Heart right ventricle (tissue), 16 donors: ENCODE data around the gene RASGRP2. TPM values are rescaled to one million over a fixed set of nuclear protein-coding genes. Genes with fewer than 3 reads are reported as not detected.

Source experiments
- ATAC-seq, 8 donors: fragments of 200-7000 bp; cut with Tn5 transposase; one replicate each; pipeline ENCODE4 v1.9.1; 2020; ENCODE audit warnings: mild to moderate bottlenecking in 8 of 8, moderate library complexity in 8 of 8, moderate number of reproducible peaks in 1 of 8
- DNase-seq, 2 donors: peaks; one replicate each; pipeline ENCODE4 v3.0.0-alpha.2; 2020
- H3K27ac ChIP-seq, 10 donors: fragments of 200-600 bp; sonication (generic) in 2 of 10; one replicate each; pipeline versions ENCODE4 v1.5.0 to v1.8.0; 2020 to 2022; ENCODE audit warnings: mild to moderate bottlenecking in 3 of 10
- H3K27me3 ChIP-seq, 7 donors: fragments of 200-600 bp; one replicate each; pipeline ENCODE4 v1.8.0; 2021 to 2022; ENCODE audit warnings: mild to moderate bottlenecking in 2 of 7
- H3K36me3 ChIP-seq, 9 donors: fragments of 200-600 bp; sonication (generic) in 1 of 9; one replicate each; pipeline versions ENCODE4 v1.5.0 to v1.8.0; 2020 to 2022; ENCODE audit warnings: mild to moderate bottlenecking in 2 of 9
- H3K4me1 ChIP-seq, 9 donors: fragments of 200-600 bp; sonication (generic) in 1 of 9; one replicate each; pipeline versions ENCODE4 v1.5.0 to v1.8.0; 2020 to 2022; ENCODE audit warnings: mild to moderate bottlenecking in 4 of 9
- H3K4me3 ChIP-seq, 10 donors: fragments of 200-600 bp; sonication (generic) in 2 of 10; one replicate each; pipeline versions ENCODE4 v1.5.0 to v1.8.0; 2020 to 2022; ENCODE audit warnings: mild to moderate bottlenecking in 7 of 10, moderate library complexity in 2 of 10
- H3K9me3 ChIP-seq, 11 donors: fragments of 200-600 bp in 10 of 11; sonication (generic) in 2 of 11; one replicate each; pipeline versions ENCODE4 v1.5.0 to v1.8.0; 2013 to 2022; ENCODE audit warnings: mild to moderate bottlenecking in 2 of 11, control low read depth in 1 of 11, moderate library complexity in 1 of 11
- WGBS, 2 donors: extraction: QIAGEN DNeasy Blood & Tissue Kit; methylation state at CpG; one replicate each; pipeline ENCODE4 v1.1.7; 2013; ENCODE audit warnings: inconsistent platforms in 1 of 2; 5-methylcytosine and 5-hydroxymethylcytosine counted together
- intact Hi-C, 10 donors: fragments of 100-400 bp; cut with DNase I; formaldehyde crosslinking; loops; one replicate each; pipeline versions ENCODE4 v1.11.1 to v1.14.2; 2022
- polyA plus RNA-seq, 2 donors: library from polyadenylated mRNA; stranded (reverse); fragments of 200-250 nt; gene quantifications; one replicate each; pipeline ENCODE4 v1.2.3, GENCODE V29; 2013
- total RNA-seq, 10 donors: library from RNA; stranded (reverse); fragmentation: NEBNext Ultra II Directional in 3 of 10; extraction: Animal tissue kit (Norgen Biotek cat#: 25700) in 3 of 10; gene quantifications; one replicate each; pipeline versions ENCODE4 v1.2.1 to v1.2.4, GENCODE V29; 2021 to 2023
- TF ChIP-seq, protein P1 (sequence below), 9 donors: fragments of 200-600 bp; sonication (generic) in 2 of 9; IDR thresholded peaks; one replicate each; pipeline versions ENCODE4 v1.5.0 to v1.8.0; 2021 to 2022; ENCODE audit warnings: antibody characterized with exemption in 9 of 9, mild to moderate bottlenecking in 5 of 9, moderate library complexity in 1 of 9
- donor health status: Arrhythmogenic right ventricular cardiomyopathy.
- donor health status: ischemic (EF 13 %, LVEDD 7.1; RV severe dilation, severe dysfunction).
- donor health status: healthy with polysubstance abuse.
- donor health status: DM: no; HTN: yes; CAD: no.
- donor health status: DM: no; HTN: no; CAD: no.
- donor health status: ischemic (EF 25% LVEDD 6.9; RV normal size, moderate dysfunction).
- donor health status: ischemic (EF 25% LVEDD 5.7; RV mildly dilated, moderate dysfunction).
- donor health status: healthy.
- donor health status: DM: yes; HTN: yes; CAD: no.
- donor health status: Ischemic cardiomyopathy.
- donor health status: ischemic (EF 35%, LVEDD 5.7; RV mildly dilated, moderate dysfunction).
- donor health status: nonischemic (EF 11% LVEDD 7.7; RV severe dilation, severe dysfunction).
- donor health status: DM: yes; HTN: yes; CAD: no.
- donor health status: PGD.
- donor health status: ischemic (EF 29% LVEDD 5.4; RV normal size, mild dysfunction).
- donor health status: nonischemic (EF 23%, LVEDD 6.1; RV moderate dilation, normal function).

RASGRP2 gene
- total and polyA plus RNA-seq, 12 donors, result 18.9 to 128 (median 27.3) TPM

DNA sequence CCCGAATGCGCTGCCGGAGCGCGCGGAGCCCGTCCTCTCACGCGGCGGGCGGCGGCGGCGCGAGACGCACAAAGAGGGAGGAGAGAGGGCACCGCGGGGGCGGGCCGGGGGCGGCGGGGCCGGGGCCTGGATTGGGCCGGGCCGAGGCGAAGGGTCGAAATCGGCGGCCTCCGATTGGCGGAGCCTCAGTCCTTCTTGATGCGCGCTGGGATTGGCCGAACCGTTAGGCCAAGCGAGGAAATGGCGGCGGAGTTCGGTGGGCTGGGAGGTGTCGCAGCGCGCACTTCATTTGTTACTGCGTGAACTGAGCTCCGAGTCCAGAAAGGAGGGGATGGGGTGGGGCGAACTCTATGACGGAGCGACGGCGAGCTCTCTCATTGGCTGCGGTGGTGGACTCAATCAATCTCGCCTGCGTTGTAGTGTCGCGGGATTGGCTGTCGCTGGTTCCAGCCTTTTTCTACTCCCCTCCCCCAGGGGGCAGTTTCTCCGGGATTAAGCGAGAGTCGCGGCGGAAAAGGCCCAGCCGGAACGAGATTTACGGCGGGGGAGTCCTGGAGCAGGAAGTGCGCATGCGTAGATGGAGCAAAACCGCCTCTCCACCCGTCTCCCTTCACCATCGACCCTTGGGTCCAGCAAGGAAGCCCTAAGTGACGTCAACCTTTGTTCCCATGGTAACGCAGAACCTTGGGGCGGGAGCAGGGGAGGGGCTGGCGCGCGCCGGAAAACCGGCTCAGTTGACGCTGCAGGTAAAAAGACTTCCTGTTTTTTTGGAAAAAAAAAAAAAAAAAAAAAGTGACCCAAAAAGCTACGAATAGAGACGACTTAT, 34.7 kb upstream of the RASGRP2 start, which contains the start of gene SF1:
Gene SF1 (minus strand): TSS at position 70 of the 826 bp plus-strand sequence. CDS start 150 bp downstream, outside the sequence.
- H3K9me3 ChIP-seq, result no peaks in the 10 kb centered on the region
- ATAC-seq (peak; percentile 94 to 97 (median 96)), DNase-seq (peak; percentile 96 to 100)
- TF ChIP-seq, protein P1, sequence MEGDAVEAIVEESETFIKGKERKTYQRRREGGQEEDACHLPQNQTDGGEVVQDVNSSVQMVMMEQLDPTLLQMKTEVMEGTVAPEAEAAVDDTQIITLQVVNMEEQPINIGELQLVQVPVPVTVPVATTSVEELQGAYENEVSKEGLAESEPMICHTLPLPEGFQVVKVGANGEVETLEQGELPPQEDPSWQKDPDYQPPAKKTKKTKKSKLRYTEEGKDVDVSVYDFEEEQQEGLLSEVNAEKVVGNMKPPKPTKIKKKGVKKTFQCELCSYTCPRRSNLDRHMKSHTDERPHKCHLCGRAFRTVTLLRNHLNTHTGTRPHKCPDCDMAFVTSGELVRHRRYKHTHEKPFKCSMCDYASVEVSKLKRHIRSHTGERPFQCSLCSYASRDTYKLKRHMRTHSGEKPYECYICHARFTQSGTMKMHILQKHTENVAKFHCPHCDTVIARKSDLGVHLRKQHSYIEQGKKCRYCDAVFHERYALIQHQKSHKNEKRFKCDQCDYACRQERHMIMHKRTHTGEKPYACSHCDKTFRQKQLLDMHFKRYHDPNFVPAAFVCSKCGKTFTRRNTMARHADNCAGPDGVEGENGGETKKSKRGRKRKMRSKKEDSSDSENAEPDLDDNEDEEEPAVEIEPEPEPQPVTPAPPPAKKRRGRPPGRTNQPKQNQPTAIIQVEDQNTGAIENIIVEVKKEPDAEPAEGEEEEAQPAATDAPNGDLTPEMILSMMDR (IDR thresholded peaks at IDR 0.05), result peak in 6 of 9 donors; percentile 16 to 52 (median 36)
- peaks cover 20 to 48% (median 43%) of the 10 kb centered on the region in 9 donors for H3K4me1 ChIP-seq
- H3K27me3 ChIP-seq, result no peaks in the 10 kb centered on the region
- WGBS, 2 donors, result 0 to 1% methylated on average over 76 to 79 of the region's 80 CpGs
- H3K27ac ChIP-seq, result peak within 1 kb of the TSS; percentile 98 to 100 (median 100)
- peaks cover 0 to 43% (median 27%) of the 10 kb centered on the region in 9 donors for H3K36me3 ChIP-seq
- intact Hi-C loops, result loop anchor here in 2 of 10 donors (2.0 to 10.0 kb wide), 3 partner anchors 24 to 336 kb away; partner anchors contain the start of genes MAP4K2 (in 1 of the 2), RASGRP2 (in 1 of the 2), TM7SF2 (in 1 of the 2) and ZNHIT2 (in 1 of the 2)
- peak within 1 kb of the TSS; percentile 65 to 99 (median 89) for H3K4me3 ChIP-seq

DNA sequence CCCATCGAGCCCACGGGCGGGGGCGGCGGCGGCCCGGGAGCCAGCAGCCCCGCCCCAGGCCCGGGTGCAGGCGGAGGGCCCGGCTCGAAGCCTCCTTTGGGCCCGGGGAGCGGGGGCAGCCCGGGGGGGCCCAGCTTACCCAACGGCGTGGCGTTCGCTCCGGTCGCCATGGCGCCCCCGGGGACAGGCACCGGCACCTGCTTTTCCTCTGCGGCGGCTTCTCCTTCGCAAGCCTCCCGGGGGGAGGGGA, 34.2 kb upstream of the RASGRP2 start:
- WGBS, 2 donors, result 1 to 3% methylated on average over 21 to 28 of the region's 28 CpGs
- Histone ChIP-seq H3K27ac (peak overlapping the region; percentile 98 to 100 (median 100)), H3K4me3 (peak overlapping the region; percentile 65 to 99 (median 89)), H3K9me3 (no peaks in the 10 kb centered on the region), H3K36me3 (peaks cover 0 to 49% (median 33%) of the 10 kb centered on the region in 9 donors), H3K4me1 (peaks cover 20 to 53% (median 48%) of the 10 kb centered on the region in 9 donors), H3K27me3 (no peaks in the 10 kb centered on the region)
- TF ChIP-seq, protein P1 (IDR thresholded peaks at IDR 0.05), result no peak
- DNase-seq (no peak), ATAC-seq (peak in 3 of 8 donors; percentile 0 to 8 (median 2))
- intact Hi-C loops, result loop anchor here in 2 of 10 donors (2.0 to 10.0 kb wide), 3 partner anchors 25 to 337 kb away; partner anchors contain the start of genes MAP4K2 (in 1 of the 2), RASGRP2 (in 1 of the 2), TM7SF2 (in 1 of the 2) and ZNHIT2 (in 1 of the 2)

DNA sequence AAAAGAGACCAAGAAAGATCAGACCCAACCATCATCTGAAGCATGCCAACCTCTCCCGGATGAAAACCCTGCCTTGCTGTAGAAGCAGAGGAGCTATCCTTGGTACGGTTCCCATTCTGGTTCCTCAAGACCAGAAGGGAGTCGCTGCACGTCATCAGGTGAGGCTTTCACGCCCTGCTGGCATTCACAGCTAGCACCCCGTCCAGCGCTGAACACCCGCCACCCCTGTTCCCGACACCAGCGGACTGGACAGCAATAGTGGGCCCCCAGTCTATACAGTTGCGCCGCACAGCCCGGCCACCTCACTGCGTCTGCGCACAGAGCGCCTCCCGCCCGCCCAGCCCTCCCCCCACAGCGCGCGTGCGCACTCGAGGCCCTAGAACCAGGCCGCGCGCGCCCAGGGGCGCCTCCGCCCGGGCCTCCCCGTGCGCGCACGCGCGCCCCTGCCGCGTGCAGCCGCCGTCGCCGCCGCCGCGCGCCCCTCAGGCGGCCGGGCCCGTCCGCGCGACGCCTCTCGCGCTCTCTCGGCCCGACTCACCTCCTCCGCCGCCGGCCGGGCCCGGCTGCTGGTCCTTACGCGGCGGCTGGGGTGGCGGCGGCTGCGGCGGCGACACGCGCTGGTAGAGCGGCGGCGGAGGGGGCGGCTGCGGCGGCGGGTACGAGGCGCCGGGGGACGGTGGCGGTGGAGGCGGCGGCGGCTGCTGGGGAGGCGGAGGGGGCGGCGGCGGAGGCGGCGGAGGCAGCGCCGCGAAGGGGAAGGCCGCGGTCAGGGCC, 33.7 kb upstream of the RASGRP2 start:
- TF ChIP-seq, protein P1 (IDR thresholded peaks at IDR 0.05), result no peak
- H3K4me1 ChIP-seq, result peaks cover 20 to 59% (median 53%) of the 10 kb centered on the region in 9 donors

More for the DNA sequence above, 33.7 kb upstream of the RASGRP2 start:
- intact Hi-C loops, result loop anchor here in 2 of 10 donors (1.0 to 10.0 kb wide), 4 partner anchors 13 to 337 kb away; partner anchors contain the start of genes MAP4K2 (in 1 of the 2), RASGRP2 (in 1 of the 2), TM7SF2 (in 1 of the 2) and ZNHIT2 (in 1 of the 2)
- Histone ChIP-seq H3K4me3 (peak overlapping the region; percentile 65 to 99 (median 89)), H3K9me3 (no peaks in the 10 kb centered on the region), H3K27ac (peak overlapping the region; percentile 98 to 100 (median 100)), H3K27me3 (no peaks in the 10 kb centered on the region), H3K36me3 (peaks cover 0 to 49% (median 38%) of the 10 kb centered on the region in 9 donors)
- ATAC-seq (peak; percentile 12 to 34 (median 30)), DNase-seq (peak; percentile 80 to 87)
- 0% methylated on average over 53 to 97 of the region's 98 CpGs for WGBS, 2 donors
